Activated B cell treated with CpG ODN at 0.5 μM for 24 hours (primary cell): ENCODE measurements around the gene ING5. TPM values are rescaled to one million over a fixed set of nuclear protein-coding genes. Genes with fewer than 3 reads are reported as not detected.

Source experiments
- ATAC-seq: fragments of 200-7000 bp; cut with Tn5 transposase; one replicate; pipeline ENCODE4 v1.10.0; 2021; ENCODE audit warnings: low read depth, mild to moderate bottlenecking, moderate library complexity
- CTCF ChIA-PET: fragments of 350-600 bp; sonication (Branson Sonifier 250); formaldehyde crosslinking; loops from one replicate; lab custom pipeline; 2021; ENCODE audit warnings: antibody characterized with exemption; lab: Charles Lee
- POLR2A ChIA-PET: fragments of 350-600 bp; sonication (Branson Sonifier 250); formaldehyde crosslinking; loops from one replicate; lab custom pipeline; 2021; ENCODE audit warnings: antibody characterized with exemption; lab: Charles Lee
- DNase-seq: peaks from one replicate; pipeline ENCODE4 v3.0.0; 2022
- H3K27ac Mint-ChIP-seq: one replicate; pipeline ENCODE4 v1.8.0; 2020; ENCODE audit warnings: mixed read lengths
- H3K27me3 Mint-ChIP-seq: one replicate; pipeline ENCODE4 v1.8.0; 2021; ENCODE audit warnings: mixed read lengths
- H3K36me3 Mint-ChIP-seq: one replicate; pipeline ENCODE4 v1.8.0; 2021; ENCODE audit warnings: low read depth, mixed read lengths
- H3K4me1 Mint-ChIP-seq: one replicate; pipeline ENCODE4 v1.8.0; 2021; ENCODE audit warnings: mixed read lengths
- H3K4me3 Mint-ChIP-seq: one replicate; pipeline ENCODE4 v1.8.0; 2020; ENCODE audit warnings: mild to moderate bottlenecking, mixed read lengths
- H3K9me3 Mint-ChIP-seq: one replicate; pipeline ENCODE4 v1.8.0; 2020; ENCODE audit warnings: mixed read lengths
- CTCF ChIP-seq: fragments of 200-600 bp; IDR thresholded peaks from one replicate; pipeline ENCODE4 v1.8.0; 2022; ENCODE audit warnings: antibody characterized with exemption, mild to moderate bottlenecking
- intact Hi-C: fragments of 100-400 bp; cut with micrococcal nuclease; formaldehyde crosslinking; loops from one replicate; pipeline ENCODE4 v1.15.1; 2024
- total RNA-seq: library from RNA; stranded (reverse); gene quantifications from 2 replicates; pipeline ENCODE4 v1.2.3, GENCODE V29; 2022

Gene ING5
- total RNA-seq, 1 donor from 2014 or later, result 61.1 TPM

- intact Hi-C loops, result loop anchor here (5.0 kb wide), 1 partner anchor 33 kb away; no protein-coding TSS in a partner anchor
- no peaks in the 10 kb centered on the region for H3K27me3 Mint-ChIP-seq
- ATAC-seq, result no peak
- H3K9me3 Mint-ChIP-seq, result no peaks in the 10 kb centered on the region
- no peak overlapping the region for H3K27ac Mint-ChIP-seq
- no peaks in the 10 kb centered on the region for H3K36me3 Mint-ChIP-seq
- peaks cover 14% of the 10 kb centered on the region for H3K4me1 Mint-ChIP-seq
- no peak for TF ChIP-seq CTCF
- no peak overlapping the region for H3K4me3 Mint-ChIP-seq
- POLR2A ChIA-PET, result no interaction called here
- CTCF ChIA-PET, result no interaction called here
- no peak for DNase-seq
These were observed 68.0 kb downstream of the ING5 start for GRCh38 chr2:241769819-241770184.

GRCh38 chr2:241770185-241770935 lies 68.5 kb downstream of the ING5 start:
- TF ChIP-seq CTCF, result no peak
- Mint-ChIP-seq H3K4me1 (peaks cover 14% of the 10 kb centered on the region), H3K4me3 (no peak overlapping the region), H3K27ac (no peak overlapping the region), H3K36me3 (no peaks in the 10 kb centered on the region), H3K9me3 (no peaks in the 10 kb centered on the region), H3K27me3 (no peaks in the 10 kb centered on the region)
- intact Hi-C loops, result loop anchor here (5.0 kb wide), 1 partner anchor 33 kb away; no protein-coding TSS in a partner anchor
- ChIA-PET CTCF (no interaction called here), POLR2A (interaction anchor here (1.0 kb wide), 1 partner anchor 36 kb away, joined by 3 read pairs; the partner anchor contains the start of gene D2HGDH)
- ATAC-seq (no peak), DNase-seq (no peak)

- no peak overlapping the region for H3K27ac Mint-ChIP-seq
- DNase-seq (no peak), ATAC-seq (no peak)
- no peaks in the 10 kb centered on the region for H3K9me3 Mint-ChIP-seq
- peaks cover 14% of the 10 kb centered on the region for H3K4me1 Mint-ChIP-seq
- intact Hi-C loops, result loop anchor here (5.0 kb wide), 1 partner anchor 34 kb away; no protein-coding TSS in a partner anchor
- TF ChIP-seq CTCF, result no peak
- H3K27me3 Mint-ChIP-seq, result no peaks in the 10 kb centered on the region
- H3K36me3 Mint-ChIP-seq, result no peaks in the 10 kb centered on the region
- ChIA-PET POLR2A (interaction anchor here (1.0 kb wide), 1 partner anchor 36 kb away, joined by 3 read pairs; the partner anchor contains the start of gene D2HGDH), CTCF (no interaction called here)
- H3K4me3 Mint-ChIP-seq, result no peak overlapping the region
These were observed 69.1 kb downstream of the ING5 start for GRCh38 chr2:241770936-241771285.

- CTCF ChIA-PET, result no interaction called here
- intact Hi-C loops, result loop anchor here (1.0 to 5.0 kb wide), 2 partner anchors 17 to 34 kb away; no protein-coding TSS in a partner anchor
- POLR2A ChIA-PET, result interaction anchor here (1.0 kb wide), 1 partner anchor 37 kb away, joined by 3 read pairs; the partner anchor contains the start of gene D2HGDH
- DNase-seq (no peak), ATAC-seq (peak; percentile 34)
- Mint-ChIP-seq H3K4me1 (peaks cover 14% of the 10 kb centered on the region), H3K4me3 (peak overlapping the region; percentile 72), H3K9me3 (no peaks in the 10 kb centered on the region), H3K27ac (peak overlapping the region; percentile 36), H3K27me3 (no peaks in the 10 kb centered on the region), H3K36me3 (no peaks in the 10 kb centered on the region)
- no peak for TF ChIP-seq CTCF
These were observed 69.6 kb downstream of the ING5 start for GRCh38 chr2:241771286-241772062.

GRCh38 chr2:241772063-241772499 lies 70.2 kb downstream of the ING5 start:
- Mint-ChIP-seq H3K27me3 (no peaks in the 10 kb centered on the region), H3K9me3 (no peaks in the 10 kb centered on the region), H3K4me1 (peaks cover 14% of the 10 kb centered on the region), H3K27ac (peak overlapping the region; percentile 36), H3K4me3 (peak overlapping the region; percentile 72), H3K36me3 (no peaks in the 10 kb centered on the region)
- intact Hi-C loops, result loop anchor here (1.0 to 5.0 kb wide), 2 partner anchors 16 to 35 kb away; no protein-coding TSS in a partner anchor
- ATAC-seq (peak; percentile 47), DNase-seq (no peak)
- ChIA-PET CTCF (no interaction called here), POLR2A (interaction anchor here (0.7 kb wide), 1 partner anchor 39 kb away, joined by 4 read pairs; no protein-coding TSS in a partner anchor)
- no peak for TF ChIP-seq CTCF
